ENCODE data around the gene CTBP2.

- TF ChIP-seq, protein P1, sequence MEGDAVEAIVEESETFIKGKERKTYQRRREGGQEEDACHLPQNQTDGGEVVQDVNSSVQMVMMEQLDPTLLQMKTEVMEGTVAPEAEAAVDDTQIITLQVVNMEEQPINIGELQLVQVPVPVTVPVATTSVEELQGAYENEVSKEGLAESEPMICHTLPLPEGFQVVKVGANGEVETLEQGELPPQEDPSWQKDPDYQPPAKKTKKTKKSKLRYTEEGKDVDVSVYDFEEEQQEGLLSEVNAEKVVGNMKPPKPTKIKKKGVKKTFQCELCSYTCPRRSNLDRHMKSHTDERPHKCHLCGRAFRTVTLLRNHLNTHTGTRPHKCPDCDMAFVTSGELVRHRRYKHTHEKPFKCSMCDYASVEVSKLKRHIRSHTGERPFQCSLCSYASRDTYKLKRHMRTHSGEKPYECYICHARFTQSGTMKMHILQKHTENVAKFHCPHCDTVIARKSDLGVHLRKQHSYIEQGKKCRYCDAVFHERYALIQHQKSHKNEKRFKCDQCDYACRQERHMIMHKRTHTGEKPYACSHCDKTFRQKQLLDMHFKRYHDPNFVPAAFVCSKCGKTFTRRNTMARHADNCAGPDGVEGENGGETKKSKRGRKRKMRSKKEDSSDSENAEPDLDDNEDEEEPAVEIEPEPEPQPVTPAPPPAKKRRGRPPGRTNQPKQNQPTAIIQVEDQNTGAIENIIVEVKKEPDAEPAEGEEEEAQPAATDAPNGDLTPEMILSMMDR (conservative IDR thresholded peaks at IDR 0.05; ENCODE audit: low read depth, low read length), result no peak
- no peak for TF ChIP-seq EZH2 (IDR thresholded peaks at IDR 0.05; ENCODE audit: borderline replicate concordance, low read depth, low read length, poor library complexity, severe bottlenecking)
Observed at GRCh38 chr10:124962421-124962820, 197.9 kb downstream of the CTBP2 start.
